ENCODE results near the gene BAG3. TPM values are rescaled to one million over a fixed set of nuclear protein-coding genes. Genes with fewer than 3 reads are reported as not detected.
"Not testable (repeated sequence)": the region's sequence is repeated elsewhere in the genome, so short reads cannot be mapped to it uniquely, and the experiment has no call there.

BAG3 gene
- polyA plus RNA-seq, 1 experiment = 19.8 TPM

DNA sequence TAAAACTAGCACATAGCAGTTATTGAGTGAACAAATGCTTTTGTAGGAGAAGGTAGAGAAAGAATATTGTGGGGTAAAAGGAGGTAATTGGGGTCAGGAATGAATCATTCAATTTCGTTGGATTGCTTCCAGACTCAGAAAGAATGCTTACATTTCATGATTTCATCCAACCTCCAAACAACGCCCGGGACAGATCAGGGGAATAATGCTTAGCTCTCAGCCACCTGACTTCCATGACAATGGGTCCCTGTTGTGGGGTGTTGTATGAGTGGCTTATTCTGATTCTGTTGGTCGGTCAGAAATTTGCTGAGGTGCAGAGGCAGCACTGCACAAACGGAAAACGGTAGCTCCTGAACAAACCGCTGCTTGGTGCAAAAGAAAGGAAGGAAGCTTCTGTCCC, 50.7 kb downstream of the BAG3 start:
- POLR2A ChIA-PET = interaction anchor here (0.6 kb wide), 2 partner anchors 29 to 51 kb away, joined by 5 to 7 read pairs; partner anchors contain the start of gene BAG3
- no peaks in the 10 kb centered on the region; the same call in 1 of the 2 replicates for H3K27me3 ChIP-seq (ENCODE audit: control insufficient read depth, insufficient read depth, low read length)
- CTCF ChIA-PET = interaction anchor here (1.0 to 1.3 kb wide), 3 partner anchors 15 to 49 kb away, joined by 3 read pairs; no protein-coding TSS in a partner anchor
- DNase-seq (ENCODE audit: low read depth) = no peak
- TF ChIP-seq, protein P1, sequence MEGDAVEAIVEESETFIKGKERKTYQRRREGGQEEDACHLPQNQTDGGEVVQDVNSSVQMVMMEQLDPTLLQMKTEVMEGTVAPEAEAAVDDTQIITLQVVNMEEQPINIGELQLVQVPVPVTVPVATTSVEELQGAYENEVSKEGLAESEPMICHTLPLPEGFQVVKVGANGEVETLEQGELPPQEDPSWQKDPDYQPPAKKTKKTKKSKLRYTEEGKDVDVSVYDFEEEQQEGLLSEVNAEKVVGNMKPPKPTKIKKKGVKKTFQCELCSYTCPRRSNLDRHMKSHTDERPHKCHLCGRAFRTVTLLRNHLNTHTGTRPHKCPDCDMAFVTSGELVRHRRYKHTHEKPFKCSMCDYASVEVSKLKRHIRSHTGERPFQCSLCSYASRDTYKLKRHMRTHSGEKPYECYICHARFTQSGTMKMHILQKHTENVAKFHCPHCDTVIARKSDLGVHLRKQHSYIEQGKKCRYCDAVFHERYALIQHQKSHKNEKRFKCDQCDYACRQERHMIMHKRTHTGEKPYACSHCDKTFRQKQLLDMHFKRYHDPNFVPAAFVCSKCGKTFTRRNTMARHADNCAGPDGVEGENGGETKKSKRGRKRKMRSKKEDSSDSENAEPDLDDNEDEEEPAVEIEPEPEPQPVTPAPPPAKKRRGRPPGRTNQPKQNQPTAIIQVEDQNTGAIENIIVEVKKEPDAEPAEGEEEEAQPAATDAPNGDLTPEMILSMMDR (IDR thresholded peaks at IDR 0.05; ENCODE audit: insufficient read depth, low read depth, low read length) = no peak
- no peak overlapping the region for H3K4me3 ChIP-seq (ENCODE audit: low read depth, low read length)
- H3K36me3 ChIP-seq (ENCODE audit: control insufficient read depth, insufficient read depth, low read length) = no peaks in the 10 kb centered on the region

DNA sequence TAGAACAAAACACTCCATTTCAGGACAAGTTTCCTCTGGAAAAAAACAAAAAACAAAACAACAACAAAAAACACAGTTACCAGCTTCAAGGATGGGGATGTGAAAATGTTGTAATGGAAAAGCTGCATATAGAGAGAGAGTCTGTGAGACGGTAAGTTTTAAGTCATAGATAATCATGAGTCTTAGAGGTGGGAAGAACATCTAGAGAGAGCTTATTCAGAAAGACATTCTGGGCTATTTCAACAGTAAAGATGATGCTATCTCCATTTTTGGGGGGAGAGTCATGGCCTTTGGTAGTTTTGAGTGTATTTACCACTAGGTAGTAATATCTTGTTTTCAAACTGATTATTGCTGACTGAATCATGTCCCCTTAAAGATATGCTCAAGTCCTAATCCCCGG, 51.4 kb downstream of the BAG3 start:
- H3K27me3 ChIP-seq (ENCODE audit: control insufficient read depth, insufficient read depth, low read length) = no peaks in the 10 kb centered on the region; the same call in 1 of the 2 replicates
- DNase-seq (ENCODE audit: low read depth) = no peak
- H3K36me3 ChIP-seq (ENCODE audit: control insufficient read depth, insufficient read depth, low read length) = no peaks in the 10 kb centered on the region
- POLR2A ChIA-PET = no interaction called here
- CTCF ChIA-PET = interaction anchor here (1.0 to 2.5 kb wide), 4 partner anchors 15 to 85 kb away, joined by 3 to 8 read pairs (median 3); no protein-coding TSS in a partner anchor
- H3K4me3 ChIP-seq (ENCODE audit: low read depth, low read length) = no peak overlapping the region
- TF ChIP-seq, protein P1 (IDR thresholded peaks at IDR 0.05; ENCODE audit: insufficient read depth, low read depth, low read length) = no peak

DNA sequence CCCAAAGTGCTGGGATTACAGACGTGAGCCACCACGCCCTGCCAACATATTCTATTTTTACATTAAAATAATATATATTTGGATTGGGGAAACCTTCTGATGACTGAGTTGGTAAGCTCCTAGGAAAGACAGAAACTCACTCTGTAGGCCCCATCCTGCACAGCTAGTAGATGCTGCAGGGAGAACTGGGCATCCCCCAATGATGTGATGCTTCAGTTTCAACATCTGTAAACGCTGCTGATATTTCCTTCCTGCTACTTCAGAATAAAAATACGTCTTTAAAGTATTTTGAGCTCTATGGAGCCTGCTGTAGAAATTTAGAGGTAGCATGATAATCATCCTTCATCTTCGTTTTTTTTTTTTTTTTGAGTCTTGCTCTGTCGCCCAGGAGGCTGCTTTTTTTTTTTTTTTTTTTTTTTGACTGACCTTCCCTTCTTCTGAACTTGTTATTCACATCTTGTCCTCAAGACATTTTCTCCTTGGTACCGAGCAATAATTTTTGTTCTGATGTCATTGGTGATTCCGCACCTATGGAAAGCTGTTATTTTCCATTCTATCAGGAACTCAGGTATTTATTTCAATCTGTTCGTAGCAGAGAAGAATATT, 52.8 kb downstream of the BAG3 start:
- ChIA-PET POLR2A (no interaction called here), CTCF (interaction anchor here (1.0 to 2.7 kb wide), 3 partner anchors 12 to 17 kb away, joined by 4 to 15 read pairs (median 8); no protein-coding TSS in a partner anchor)

DNA sequence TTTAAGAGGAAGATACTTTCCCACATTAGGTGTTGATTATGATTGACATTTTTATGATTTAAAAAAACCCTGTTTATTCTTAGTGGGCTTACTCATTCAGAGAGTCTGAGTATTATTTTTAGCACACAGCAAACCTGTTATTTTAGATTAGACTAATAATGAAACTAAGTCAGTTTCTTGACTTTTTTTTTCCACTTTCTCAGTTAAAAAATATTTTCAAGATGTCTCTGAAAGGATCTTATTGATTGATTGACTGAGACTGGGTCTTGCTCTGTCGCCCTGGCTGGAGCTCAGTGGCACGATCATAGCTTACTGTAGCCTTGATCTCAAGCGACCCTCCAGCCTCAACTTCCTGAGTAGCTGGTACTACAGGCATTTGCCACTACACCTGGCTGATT, 54.3 kb downstream of the BAG3 start:
- POLR2A ChIA-PET = interaction anchor here (0.6 kb wide), 1 partner anchor 27 kb away, joined by 9 read pairs; no protein-coding TSS in a partner anchor
- DNase-seq (ENCODE audit: low read depth) = no peak
- Histone ChIP-seq H3K36me3 (ENCODE audit: control insufficient read depth, insufficient read depth, low read length) (no peaks in the 10 kb centered on the region), H3K27me3 (ENCODE audit: control insufficient read depth, insufficient read depth, low read length) (no peaks in the 10 kb centered on the region; the same call in 1 of the 2 replicates), H3K4me3 (ENCODE audit: low read depth, low read length) (no peak overlapping the region)
- TF ChIP-seq, protein P1 (IDR thresholded peaks at IDR 0.05; ENCODE audit: insufficient read depth, low read depth, low read length) = no peak
- CTCF ChIA-PET = interaction anchor here (0.6 to 2.7 kb wide), 3 partner anchors 19 to 562 kb away, joined by 3 to 15 read pairs (median 3); no protein-coding TSS in a partner anchor

More for the DNA sequence above, 52.8 kb downstream of the BAG3 start:
- no peaks in the 10 kb centered on the region for H3K36me3 ChIP-seq (ENCODE audit: control insufficient read depth, insufficient read depth, low read length)
- DNase-seq (ENCODE audit: low read depth) = no peak
- TF ChIP-seq, protein P1 (IDR thresholded peaks at IDR 0.05; ENCODE audit: insufficient read depth, low read depth, low read length) = no peak
- H3K27me3 ChIP-seq (ENCODE audit: control insufficient read depth, insufficient read depth, low read length) = no peaks in the 10 kb centered on the region; the same call in 1 of the 2 replicates
- no peak overlapping the region for H3K4me3 ChIP-seq (ENCODE audit: low read depth, low read length)

DNA sequence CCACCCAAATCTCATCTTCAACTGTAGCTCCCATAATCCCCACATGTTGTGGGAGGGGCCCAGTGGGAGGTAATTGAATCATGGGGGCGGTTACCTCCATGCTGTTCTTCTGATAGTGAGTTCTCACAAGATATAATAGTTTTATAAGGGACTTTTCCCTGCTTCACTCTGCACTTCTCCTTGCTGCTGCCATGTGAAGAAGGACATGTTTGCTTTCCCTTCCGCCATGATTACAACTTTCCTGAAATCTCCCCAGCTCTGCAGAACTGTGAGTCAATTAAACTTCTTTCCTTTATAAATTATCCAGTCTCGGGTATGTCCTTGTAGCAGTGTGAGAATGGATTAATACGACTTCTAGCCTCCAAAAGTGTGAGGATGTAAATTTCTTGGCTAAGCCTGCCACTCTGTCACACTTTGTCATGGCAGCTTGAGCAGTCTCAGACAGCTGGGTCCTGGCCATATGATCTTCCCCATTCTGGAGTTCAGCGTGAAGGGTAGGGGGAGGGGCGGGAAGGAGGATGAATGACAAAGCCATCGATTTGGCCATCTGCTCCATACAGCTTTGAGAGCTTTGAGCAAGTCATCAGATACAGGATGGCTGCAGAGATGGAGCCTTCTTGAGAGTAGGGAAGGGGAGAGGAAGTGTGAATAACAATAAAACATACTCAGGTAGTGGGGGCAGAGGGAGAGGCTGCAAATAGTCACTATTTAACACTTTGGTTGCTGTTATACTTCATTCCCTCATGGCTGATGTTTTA, 55.5 kb downstream of the BAG3 start:
- Histone ChIP-seq H3K36me3 (ENCODE audit: control insufficient read depth, insufficient read depth, low read length) (no peaks in the 10 kb centered on the region), H3K4me3 (ENCODE audit: low read depth, low read length) (no peak overlapping the region), H3K27me3 (ENCODE audit: control insufficient read depth, insufficient read depth, low read length) (no peaks in the 10 kb centered on the region; the same call in 1 of the 2 replicates)
- TF ChIP-seq, protein P1 (IDR thresholded peaks at IDR 0.05; ENCODE audit: insufficient read depth, low read depth, low read length) = no peak
- ChIA-PET POLR2A (no interaction called here), CTCF (interaction anchor here (1.4 to 2.7 kb wide), 3 partner anchors 18 to 20 kb away, joined by 3 to 15 read pairs (median 12); no protein-coding TSS in a partner anchor)
- no peak for DNase-seq (ENCODE audit: low read depth)

DNA sequence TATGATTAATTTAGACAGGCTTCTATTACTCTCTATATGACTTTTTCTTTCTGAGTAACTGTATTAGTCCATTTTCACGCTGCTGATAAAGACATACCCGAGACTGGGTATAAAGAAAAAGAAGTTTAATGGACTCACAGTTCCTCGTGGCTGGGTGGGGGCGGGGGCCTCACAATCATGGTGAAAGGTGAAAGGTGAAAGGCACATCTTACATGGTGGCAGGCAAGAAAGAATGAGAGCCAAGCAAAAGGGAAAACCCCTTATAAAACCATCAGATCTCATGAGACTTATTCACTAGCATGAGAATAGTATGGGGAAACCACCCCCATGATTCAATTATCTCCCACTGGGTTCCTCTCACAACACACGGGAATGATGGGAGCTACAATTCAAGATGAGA, 56.2 kb downstream of the BAG3 start:
- H3K4me3 ChIP-seq (ENCODE audit: low read depth, low read length); DNase-seq (ENCODE audit: low read depth); POLR2A ChIA-PET; H3K36me3 ChIP-seq (ENCODE audit: control insufficient read depth, insufficient read depth, low read length); H3K27me3 ChIP-seq (ENCODE audit: control insufficient read depth, insufficient read depth, low read length): not testable (repeated sequence)
- CTCF ChIA-PET = interaction anchor here (2.6 kb wide), 1 partner anchor 21 kb away, joined by 12 read pairs; no protein-coding TSS in a partner anchor

DNA sequence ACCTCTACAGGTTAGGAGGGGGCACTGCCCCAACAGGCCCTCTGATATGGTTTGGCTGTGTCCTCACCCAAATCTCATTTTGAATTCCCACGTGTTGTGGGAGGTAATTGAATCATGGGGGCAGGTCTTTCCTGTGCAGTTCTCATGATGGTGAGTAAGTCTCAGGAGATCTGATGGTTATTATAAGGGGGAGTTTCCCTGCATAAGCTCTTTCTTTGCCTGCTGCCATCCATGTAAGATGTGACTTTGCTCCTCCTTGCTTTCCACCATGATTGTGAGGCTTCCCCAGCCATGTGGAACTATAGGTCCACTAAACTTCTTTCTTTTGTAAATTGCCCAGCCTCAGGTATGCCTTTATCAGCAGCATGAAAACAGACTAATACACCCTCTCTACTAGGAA, 59.8 kb downstream of the BAG3 start:
- DNase-seq (ENCODE audit: low read depth); H3K36me3 ChIP-seq (ENCODE audit: control insufficient read depth, insufficient read depth, low read length); H3K4me3 ChIP-seq (ENCODE audit: low read depth, low read length); CTCF ChIA-PET; POLR2A ChIA-PET; H3K27me3 ChIP-seq (ENCODE audit: control insufficient read depth, insufficient read depth, low read length): not testable (repeated sequence)
